NCI-H187 (cell line): ENCODE results near the gene NOP56.
"Not testable (repeated sequence)": the region's sequence is repeated elsewhere in the genome, so short reads cannot be mapped to it uniquely, and the experiment has no call there.

Experiments
- DNase-seq, 2 experiments: peaks; one replicate each; lab custom pipeline; 2025; lab: John Stamatoyannopoulos, UW

Gene NOP56

GRCh38 chr20:2640899-2641298 is 11.5 kb upstream of the NOP56 start:
- no peak for DNase-seq

GRCh38 chr20:2643708-2644107 is 8.7 kb upstream of the NOP56 start:
- no peak for DNase-seq

GRCh38 chr20:2652724-2653555 is 508 bp downstream of the NOP56 start:
- DNase-seq: no peak

- no peak for DNase-seq
Observed at GRCh38 chr20:2653556-2654383, 1.3 kb downstream of the NOP56 start.

GRCh38 chr20:2654384-2654822 is 2.0 kb downstream of the NOP56 start:
- DNase-seq: no peak

GRCh38 chr20:2654831-2655230 is 2.4 kb downstream of the NOP56 start:
- DNase-seq: no peak

GRCh38 chr20:2655331-2656116 is 3.1 kb downstream of the NOP56 start:
- DNase-seq: no peak

- DNase-seq: no peak
Observed at GRCh38 chr20:2656471-2657117, 4.2 kb downstream of the NOP56 start.

GRCh38 chr20:2657241-2657640 is 4.8 kb downstream of the NOP56 start:
- no peak for DNase-seq

- no peak for DNase-seq
Observed at GRCh38 chr20:2657674-2658073, 5.2 kb downstream of the NOP56 start.

- DNase-seq: no peak
Observed at GRCh38 chr20:2658414-2659354, 6.3 kb downstream of the NOP56 start.

GRCh38 chr20:2659547-2659946 is 7.1 kb downstream of the NOP56 start:
- DNase-seq: no peak

- DNase-seq: no peak
Observed at GRCh38 chr20:2663364-2663886, 11.0 kb downstream of the NOP56 start.

- peak; percentile 71 to 73 for DNase-seq
Observed at GRCh38 chr20:2663887-2664719, 11.7 kb downstream of the NOP56 start, which contains the start of gene IDH3B. IDH3B (minus strand) TSS chr20:2664216; CDS start chr20:2664188, 28 bp downstream.

- no peak for DNase-seq
Observed at GRCh38 chr20:2671977-2672376, 19.5 kb downstream of the NOP56 start.

- DNase-seq: no peak
Observed at GRCh38 chr20:2672446-2672845, 20.0 kb downstream of the NOP56 start.

- no peak for DNase-seq
Observed at GRCh38 chr20:2673453-2673852, 21.0 kb downstream of the NOP56 start.

GRCh38 chr20:2680046-2680445 is 27.6 kb downstream of the NOP56 start:
- no peak for DNase-seq

- DNase-seq: not testable (repeated sequence)
Observed at GRCh38 chr20:2682040-2682439, 29.6 kb downstream of the NOP56 start.
